Spleen (tissue), 11 donors: ENCODE results near the gene EXOSC7. TPM values are rescaled to one million over a fixed set of nuclear protein-coding genes. Genes with fewer than 3 reads are reported as not detected.

ENCODE experiments used
- DNase-seq: peaks from one replicate; pipeline ENCODE4 v3.0.0-alpha.2; 2020
- H3K27ac ChIP-seq, 8 donors: fragments of 200-600 bp; sonication (generic) in 7 of 8; 1 replicate in 4 of 8; 2 replicates in 4 of 8; pipeline versions ENCODE4 v1.5.0 to v1.8.0; 2016 to 2021; ENCODE audit warnings: inconsistent platforms in 4 of 8, mild to moderate bottlenecking in 4 of 8, moderate library complexity in 1 of 8
- H3K27me3 ChIP-seq, 7 donors: fragments of 200-600 bp; sonication (generic) in 6 of 7; replicated peaks in 1 of 7; 1 replicate in 4 of 7; 2 replicates in 3 of 7; pipeline versions ENCODE4 v1.5.0 to v1.8.0; 2016 to 2021; ENCODE audit warnings: inconsistent platforms in 3 of 7, mild to moderate bottlenecking in 1 of 7
- H3K36me3 ChIP-seq, 6 donors: fragments of 200-600 bp; sonication (generic) in 5 of 6; 1 replicate in 4 of 6; 2 replicates in 2 of 6; pipeline versions ENCODE4 v1.5.0 to v1.8.0; 2016 to 2021; ENCODE audit warnings: inconsistent platforms in 2 of 6
- H3K4me1 ChIP-seq, 6 donors: fragments of 200-600 bp; sonication (generic) in 5 of 6; 1 replicate in 3 of 6; 2 replicates in 3 of 6; pipeline versions ENCODE4 v1.5.0 to v1.8.0; 2016 to 2021; ENCODE audit warnings: inconsistent platforms in 3 of 6
- H3K4me3 ChIP-seq, 8 donors: fragments of 200-600 bp; sonication (generic) in 7 of 8; 1 replicate in 4 of 8; 2 replicates in 4 of 8; pipeline versions ENCODE4 v1.5.0 to v1.8.0; 2016 to 2021; ENCODE audit warnings: inconsistent platforms in 4 of 8, mild to moderate bottlenecking in 4 of 8, moderate library complexity in 2 of 8
- H3K9me3 ChIP-seq, 8 donors: fragments of 200-600 bp; sonication (generic) in 7 of 8; 1 replicate in 4 of 8; 2 replicates in 4 of 8; pipeline versions ENCODE4 v1.5.0 to v1.8.0; 2016 to 2021; ENCODE audit warnings: inconsistent platforms in 4 of 8
- CTCF ChIP-seq, 11 experiments: fragments of 200-600 bp in 7 of 11; fragments of 450-650 bp in 4 of 11; sonication (generic) in 4 of 11; IDR thresholded peaks in 8 of 11; conservative IDR thresholded peaks in 3 of 11; 1 replicate in 7 of 11; 2 replicates in 4 of 11; pipeline versions ENCODE4 v1.4.0 to v1.8.0; 2016 to 2021; ENCODE audit warnings: antibody characterized with exemption in 11 of 11, inconsistent platforms in 4 of 11, mild to moderate bottlenecking in 1 of 11
- POLR2A ChIP-seq, 3 donors: fragments of 450-650 bp; IDR thresholded peaks; one replicate each; pipeline ENCODE4 v1.5.1; 2017; ENCODE audit warnings: antibody characterized with exemption in 3 of 3, mild to moderate bottlenecking in 1 of 3
- POLR2AphosphoS5 ChIP-seq, 3 donors: sonication (generic); formaldehyde crosslinking; IDR thresholded peaks; one replicate each; pipeline ENCODE4 v1.5.1; 2017; ENCODE audit warnings: antibody characterized with exemption in 3 of 3
- WGBS, 5 donors: extraction: QIAGEN DNeasy Blood & Tissue Kit in 3 of 5; methylation state at CpG; one replicate each; pipeline versions ENCODE4 v1.1.5 to v1.1.7; 2013 to 2018; 5-methylcytosine and 5-hydroxymethylcytosine counted together
- intact Hi-C: fragments of 100-400 bp; cut with DNase I; formaldehyde crosslinking; loops from one replicate; pipeline ENCODE4 v1.15.0; 2023; ENCODE audit warnings: low total_unique reads
- polyA plus RNA-seq, 3 donors: library from polyadenylated mRNA; stranded (reverse); fragments of 200-250 nt; gene quantifications; one replicate each; pipeline ENCODE4 v1.2.1, GENCODE V29; 2013
- total RNA-seq, 7 donors: library from RNA; depleted of rRNA in 3 of 7; stranded (reverse); fragments of >200 nt in 3 of 7; fragmentation: NEBNext Ultra II Directional in 4 of 7; extraction: Animal tissue kit (Norgen Biotek cat#: 25700) in 4 of 7; gene quantifications; one replicate each; pipeline versions ENCODE4 v1.1.0 to v1.2.1, GENCODE V29; 2016 to 2021
- donor health status: healthy with polysubstance abuse.
- donor health status: DM: no; HTN: no; CAD: no; lungs with moderate emphysema.
- donor health status: DM: no; HTN: no; CAD: no.
- donor health status: Bipolar disorder and iron deficiency.
- donor health status: healthy.
- donor health status: DM: no; HTN: no; CAD: no.
- donor health status: DM: yes; HTN: yes; CAD: no.

Gene EXOSC7
- total and polyA plus RNA-seq, 10 donors = 28.4 to 43.7 (median 36.8) TPM

DNA sequence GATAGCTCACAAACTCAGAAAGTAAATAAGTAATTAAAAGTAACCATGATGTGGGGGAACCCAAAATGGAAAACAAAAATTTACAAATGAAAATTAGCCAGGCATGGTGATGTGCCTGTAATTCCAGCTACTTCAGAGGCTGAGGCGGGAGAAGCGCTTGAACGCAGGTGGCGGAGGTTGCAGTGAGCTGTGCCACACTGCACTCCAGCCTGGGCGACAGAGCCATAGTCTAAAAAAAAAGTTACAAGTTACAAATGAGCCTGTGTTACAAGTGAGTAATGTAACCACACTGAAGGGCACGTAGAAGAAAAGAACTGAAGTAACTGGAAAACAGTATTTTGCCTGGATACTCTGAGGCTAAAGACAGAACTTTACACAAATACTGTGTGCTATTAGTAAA lies 11.3 kb downstream of the EXOSC7 start:
- H3K4me3 ChIP-seq = no peak overlapping the region
- H3K27ac ChIP-seq = no peak overlapping the region
- no peak for DNase-seq
- peaks cover 0 to 49% (median 23%) of the 10 kb centered on the region in 6 donors for H3K36me3 ChIP-seq
- no peaks in the 10 kb centered on the region for H3K9me3 ChIP-seq
- TF ChIP-seq POLR2A (IDR thresholded peaks at IDR 0.05) = no peak
- TF ChIP-seq POLR2AphosphoS5 (IDR thresholded peaks at IDR 0.05) = no peak
- no peak for TF ChIP-seq CTCF (IDR thresholded peaks at IDR 0.05 in 8 of 11, conservative IDR thresholded peaks at IDR 0.05 in 3 of 11)
- WGBS, 5 donors = 91 to 94% (median 92%) methylated on average over 6 of the region's 6 CpGs
- intact Hi-C loops = no loop called here
- no peaks in the 10 kb centered on the region for H3K27me3 ChIP-seq
- H3K4me1 ChIP-seq = peaks cover 0 to 49% (median 32%) of the 10 kb centered on the region in 6 donors

GRCh38 chr3:44988073-44988472 lies 12.0 kb downstream of the EXOSC7 start:
- intact Hi-C loops = no loop called here
- TF ChIP-seq POLR2A (IDR thresholded peaks at IDR 0.05) = no peak
- peak in 7 of 11 experiments; percentile 25 to 46 (median 34) for TF ChIP-seq CTCF (IDR thresholded peaks at IDR 0.05 in 8 of 11, conservative IDR thresholded peaks at IDR 0.05 in 3 of 11)
- H3K36me3 ChIP-seq = peaks cover 0 to 54% (median 23%) of the 10 kb centered on the region in 6 donors
- H3K27ac ChIP-seq = no peak overlapping the region
- H3K27me3 ChIP-seq = no peaks in the 10 kb centered on the region
- no peaks in the 10 kb centered on the region for H3K9me3 ChIP-seq
- no peak for DNase-seq
- H3K4me3 ChIP-seq = no peak overlapping the region
- peaks cover 0 to 47% (median 24%) of the 10 kb centered on the region in 6 donors for H3K4me1 ChIP-seq
- WGBS, 5 donors = 93 to 98% (median 97%) methylated on average over 2 of the region's 2 CpGs

- Histone ChIP-seq H3K36me3 (peaks cover 0 to 62% (median 23%) of the 10 kb centered on the region in 6 donors), H3K9me3 (no peaks in the 10 kb centered on the region), H3K27me3 (no peaks in the 10 kb centered on the region), H3K27ac (no peak overlapping the region), H3K4me3 (no peak overlapping the region), H3K4me1 (peaks cover 0 to 36% (median 14%) of the 10 kb centered on the region in 6 donors)
- intact Hi-C loops = no loop called here
- 96 to 98% (median 96%) methylated on average over 8 of the region's 8 CpGs for WGBS, 5 donors
- DNase-seq = no peak
- TF ChIP-seq POLR2A (IDR thresholded peaks at IDR 0.05) (no peak), POLR2AphosphoS5 (IDR thresholded peaks at IDR 0.05) (no peak), CTCF (IDR thresholded peaks at IDR 0.05 in 8 of 11, conservative IDR thresholded peaks at IDR 0.05 in 3 of 11) (no peak)
These were observed 13.1 kb downstream of the EXOSC7 start for GRCh38 chr3:44989141-44989540.

DNA sequence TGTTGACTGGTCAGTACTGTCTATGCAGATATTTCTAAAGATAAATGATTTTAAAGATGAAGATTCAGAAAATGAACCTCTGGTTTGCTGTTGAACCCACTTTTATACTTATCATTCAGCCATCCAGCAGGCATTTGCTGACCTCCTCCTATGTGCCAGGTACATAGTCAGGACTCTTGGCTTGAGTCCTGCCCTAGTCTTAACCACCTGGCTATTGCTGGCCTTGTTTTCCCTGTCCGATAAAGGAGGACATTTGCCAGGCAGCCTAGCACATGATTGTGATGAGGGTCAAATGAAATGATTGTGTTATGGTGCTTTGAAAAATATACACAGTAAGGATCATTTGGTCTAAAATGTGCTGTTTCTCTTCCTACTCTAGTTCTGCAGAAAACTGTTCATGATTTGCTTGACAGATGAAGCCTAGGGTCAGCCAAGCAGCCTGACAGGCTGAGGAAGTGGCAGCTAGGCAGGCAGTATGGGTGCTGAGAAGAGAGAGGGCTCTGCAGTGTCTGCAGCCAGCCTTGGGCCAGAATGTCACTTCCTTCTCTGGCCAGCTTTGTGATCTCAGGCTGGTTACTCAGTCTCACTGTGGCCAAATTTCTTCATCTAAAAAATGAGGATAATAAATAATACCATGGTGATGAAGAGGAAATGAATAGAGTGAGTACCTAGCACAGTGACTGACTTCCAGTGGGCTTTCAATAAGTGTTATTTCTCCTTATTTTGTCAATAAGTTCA lies 13.8 kb downstream of the EXOSC7 start:
- Histone ChIP-seq H3K36me3 (peaks cover 0 to 64% (median 23%) of the 10 kb centered on the region in 6 donors), H3K9me3 (no peaks in the 10 kb centered on the region), H3K27ac (no peak overlapping the region), H3K4me1 (peaks cover 0 to 29% (median 8%) of the 10 kb centered on the region in 6 donors), H3K27me3 (no peaks in the 10 kb centered on the region), H3K4me3 (no peak overlapping the region)
- no peak for DNase-seq
- 82 to 100% (median 93%) methylated on average over 1 of the region's 1 CpG for WGBS, 5 donors
- TF ChIP-seq POLR2AphosphoS5 (IDR thresholded peaks at IDR 0.05) (no peak), CTCF (IDR thresholded peaks at IDR 0.05 in 8 of 11, conservative IDR thresholded peaks at IDR 0.05 in 3 of 11) (no peak), POLR2A (IDR thresholded peaks at IDR 0.05) (no peak)
- intact Hi-C loops = no loop called here
